HepG2 (cell line): ENCODE data around the gene RREB1. TPM values are rescaled to one million over a fixed set of nuclear protein-coding genes. Genes with fewer than 3 reads are reported as not detected.

Experiments used
- ADNP ChIP-seq: sonication (generic); formaldehyde crosslinking; IDR thresholded peaks from 2 replicates; pipeline ENCODE4 v1.4.0; 2020; ENCODE audit warnings: missing genetic modification reagents
- AGO1 ChIP-seq: fragments of 200-400 bp; formaldehyde crosslinking; IDR thresholded peaks from 2 replicates; pipeline ENCODE4 v1.6.1; 2017; ENCODE audit warnings: mild to moderate bottlenecking, low read depth, low read length, moderate library complexity; ENCODE audit not compliant: poor library complexity, severe bottlenecking
- ARHGAP35 ChIP-seq: sonication (generic); formaldehyde crosslinking; IDR thresholded peaks from 2 replicates; pipeline ENCODE4 v1.9.0; 2022; ENCODE audit warnings: mild to moderate bottlenecking, inconsistent platforms, moderate library complexity, missing genetic modification reagents, borderline replicate concordance
- FOXA1 ChIP-seq, 2 experiments: fragments of 450-650 bp in 1 of 2; sonication (generic) in 1 of 2; formaldehyde crosslinking in 1 of 2; IDR thresholded peaks; 2 replicates each; pipeline versions ENCODE4 v1.4.0 to v1.6.1; 2016 to 2020; ENCODE audit warnings: missing genetic modification reagents in 1 of 2
- HNRNPK ChIP-seq: fragments of 200-400 bp; formaldehyde crosslinking; IDR thresholded peaks from 2 replicates; pipeline ENCODE4 v1.6.1; 2018; ENCODE audit warnings: low read length, low read depth, moderate library complexity, mild to moderate bottlenecking; ENCODE audit not compliant: poor library complexity, severe bottlenecking
- KLF12 ChIP-seq: sonication (generic); formaldehyde crosslinking; IDR thresholded peaks from 2 replicates; pipeline ENCODE4 v1.4.0; 2020; ENCODE audit warnings: missing genetic modification reagents, borderline replicate concordance
- MLXIP ChIP-seq: sonication (generic); formaldehyde crosslinking; IDR thresholded peaks from 2 replicates; pipeline ENCODE4 v1.9.0; 2021; ENCODE audit warnings: missing genetic modification reagents, borderline replicate concordance
- PCBP2 ChIP-seq: fragments of 200-400 bp; formaldehyde crosslinking; optimal IDR thresholded peaks from 2 replicates; pipeline ENCODE3; 2018; ENCODE audit warnings: low read length, low read depth; ENCODE audit not compliant: poor library complexity, severe bottlenecking
- PRDM10 ChIP-seq: sonication (generic); formaldehyde crosslinking; IDR thresholded peaks from 2 replicates; pipeline ENCODE4 v1.4.0; 2020; ENCODE audit warnings: low read depth, missing genetic modification reagents
- SIX4 ChIP-seq: sonication (generic); formaldehyde crosslinking; IDR thresholded peaks from 2 replicates; pipeline ENCODE4 v1.4.0; 2020; ENCODE audit warnings: missing genetic modification reagents
- SP140L ChIP-seq: sonication (generic); formaldehyde crosslinking; IDR thresholded peaks from 2 replicates; pipeline ENCODE4 v1.4.0; 2020; ENCODE audit warnings: missing genetic modification reagents, borderline replicate concordance
- ZNF180 ChIP-seq: sonication (generic); formaldehyde crosslinking; IDR thresholded peaks from 2 replicates; pipeline ENCODE4 v1.4.0; 2020; ENCODE audit warnings: low read depth, missing genetic modification reagents, borderline replicate concordance
- ZNF589 ChIP-seq: sonication (generic); formaldehyde crosslinking; conservative IDR thresholded peaks from 2 replicates; pipeline ENCODE4 v1.8.0; 2022; ENCODE audit warnings: mild to moderate bottlenecking, moderate library complexity, missing genetic modification reagents
- ZNF770 ChIP-seq: sonication (generic); formaldehyde crosslinking; IDR thresholded peaks from 2 replicates; pipeline ENCODE4 v1.5.0; 2020; ENCODE audit warnings: mild to moderate bottlenecking, missing genetic modification reagents
- ZNF800 ChIP-seq: sonication (generic); formaldehyde crosslinking; IDR thresholded peaks from 2 replicates; pipeline ENCODE4 v1.4.0; 2020; ENCODE audit warnings: missing genetic modification reagents
- polyA plus RNA-seq, 8 experiments: library from polyadenylated mRNA; depleted of rRNA in 3 of 8; stranded (reverse) in 7 of 8; unstranded in 1 of 8; fragments of >200 nt; fragmentation: Illumina TruSeq in 4 of 8; extraction: Trizol in 4 of 8; gene quantifications; 2 replicates each; pipeline versions ENCODE4 v1.2.1 to v1.2.3, GENCODE V29; 2011 to 2016; ENCODE audit warnings: low read depth in 4 of 8, missing spikeins in 1 of 8, mixed read lengths in 1 of 8; ENCODE audit not compliant: insufficient read depth in 1 of 8
- total RNA-seq, 5 experiments: library from RNA; depleted of rRNA; stranded (reverse); fragments of >200 nt; fragmentation: Illumina TruSeq; extraction: Trizol; gene quantifications; 2 replicates each; pipeline ENCODE4 v1.2.3, GENCODE V29; 2016; ENCODE audit warnings: low read depth in 1 of 5

Gene RREB1
- total and polyA plus RNA-seq, 2 of the 13 experiments (the other 11 are each of a cell fraction or from before 2014, with no cell fraction given), result 6.1 to 23.2 TPM

GRCh38 chr6:7140631-7141378, 33.0 kb downstream of the RREB1 start (continued):
- no peak for TF ChIP-seq HNRNPK
- no peak for TF ChIP-seq ZNF180 (CRISPR knock-in tag)
- TF ChIP-seq FOXA1 (IDR thresholded peaks at IDR 0.05), result no peak
- peak; percentile 10; the same call in 1 of the 2 replicates for TF ChIP-seq FOXA1 (CRISPR knock-in tag; IDR thresholded peaks at IDR 0.05)
- no peak for TF ChIP-seq SP140L (CRISPR knock-in tag)
- TF ChIP-seq ZNF770 (CRISPR knock-in tag), result peak; percentile 46; the same call in 1 of the 2 replicates
- no peak for TF ChIP-seq ZNF589
- TF ChIP-seq ARHGAP35 (CRISPR knock-in tag), result peak; percentile 88
- TF ChIP-seq PCBP2, result no peak
- no peak for TF ChIP-seq PRDM10 (CRISPR knock-in tag)
- TF ChIP-seq AGO1, result no peak
- TF ChIP-seq MLXIP (CRISPR knock-in tag), result peak; percentile 54; the same call in 1 of the 2 replicates
- no peak for TF ChIP-seq ADNP (CRISPR knock-in tag)
- no peak; the same call in 1 of the 2 replicates for TF ChIP-seq SIX4 (CRISPR knock-in tag)
- TF ChIP-seq ZNF800 (CRISPR knock-in tag), result no peak
- peak; percentile 78; the same call in 1 of the 2 replicates for TF ChIP-seq KLF12 (CRISPR knock-in tag)
